HEK293 (cell line): ENCODE data around the gene CEP112.

ENCODE experiments used
- CTCF ChIA-PET: fragments of 350-600 bp; formaldehyde crosslinking; extraction: SDS; loops from one replicate; lab custom pipeline; 2021; ENCODE audit warnings: antibody characterized with exemption; lab: Yijun Ruan, JAX
- POLR2A ChIA-PET: fragments of 300-600 bp; formaldehyde crosslinking; extraction: SDS; loops from one replicate; lab custom pipeline; 2020; ENCODE audit warnings: antibody characterized with exemption, inconsistent platforms; lab: Yijun Ruan, JAX
- H3K27ac ChIP-seq: fragments of 200-500 bp; sonication (Bioruptor generic); 2 replicates; pipeline ENCODE4 v1.5.1; 2014; ENCODE audit warnings: low read depth, low read length, control low read depth, inconsistent platforms; ENCODE audit errors: extremely low read depth
- H3K36me3 ChIP-seq, 2 experiments: fragments of 200-500 bp in 1 of 2; sonication (Bioruptor generic) in 1 of 2; 1 replicate in 1 of 2; 2 replicates in 1 of 2; pipeline ENCODE4 v1.5.1; 2014 to 2017; ENCODE audit warnings: inconsistent platforms in 2 of 2, low read length in 2 of 2; ENCODE audit not compliant: control insufficient read depth in 2 of 2, insufficient read depth in 1 of 2
- H3K4me1 ChIP-seq: fragments of 200-500 bp; sonication (Bioruptor generic); 2 replicates; pipeline ENCODE4 v1.5.1; 2014; ENCODE audit warnings: mild to moderate bottlenecking, low read length, inconsistent platforms; ENCODE audit not compliant: control insufficient read depth, insufficient read depth
- H3K4me3 ChIP-seq: 2 replicates; pipeline ENCODE4 v1.5.1; 2011; ENCODE audit warnings: low read depth, mild to moderate bottlenecking, control low read depth, low read length, moderate library complexity
- H3K9me3 ChIP-seq: fragments of 200-500 bp; sonication (Bioruptor generic); 2 replicates; pipeline ENCODE4 v1.5.1; 2014; ENCODE audit warnings: low read depth, low read length, inconsistent platforms; ENCODE audit not compliant: control insufficient read depth, insufficient read depth
- HOXC10 ChIP-seq: sonication (generic); formaldehyde crosslinking; IDR thresholded peaks from 2 replicates; pipeline ENCODE4 v1.8.1; 2023; ENCODE audit warnings: mild to moderate bottlenecking, missing genetic modification reagents
- OSR2 ChIP-seq: fragments of 450-650 bp; formaldehyde crosslinking; IDR thresholded peaks from 2 replicates; pipeline ENCODE4 v1.5.1; 2016; ENCODE audit warnings: missing biosample characterization, missing genetic modification characterization
- REPIN1 ChIP-seq: fragments of 450-650 bp; formaldehyde crosslinking; IDR thresholded peaks from 2 replicates; pipeline ENCODE4 v1.5.1; 2017; ENCODE audit warnings: missing biosample characterization, missing genetic modification characterization, low read depth
- TCF7L2 ChIP-seq: IDR thresholded peaks from 2 replicates; pipeline ENCODE4 v1.6.1; 2011; ENCODE audit warnings: low read depth, mild to moderate bottlenecking, inconsistent platforms, low read length, moderate library complexity, borderline replicate concordance
- YY1 ChIP-seq: fragments of 450-650 bp; formaldehyde crosslinking; IDR thresholded peaks from 2 replicates; pipeline ENCODE4 v1.5.1; 2018; ENCODE audit warnings: missing biosample characterization, missing genetic modification characterization
- YY2 ChIP-seq: fragments of 450-650 bp; formaldehyde crosslinking; IDR thresholded peaks from 2 replicates; pipeline ENCODE4 v1.5.1; 2016; ENCODE audit warnings: missing biosample characterization, missing genetic modification characterization
- ZBTB17 ChIP-seq: fragments of 450-650 bp; formaldehyde crosslinking; IDR thresholded peaks from 2 replicates; pipeline ENCODE4 v1.5.1; 2016; ENCODE audit warnings: missing biosample characterization, missing genetic modification characterization
- ZBTB20 ChIP-seq: fragments of 450-650 bp; formaldehyde crosslinking; IDR thresholded peaks from 2 replicates; pipeline ENCODE4 v1.5.1; 2016; ENCODE audit warnings: missing biosample characterization, missing genetic modification characterization
- ZBTB21 ChIP-seq: fragments of 450-650 bp; formaldehyde crosslinking; IDR thresholded peaks from 2 replicates; pipeline ENCODE4 v1.5.1; 2017; ENCODE audit warnings: missing biosample characterization, missing genetic modification characterization
- ZNF132 ChIP-seq: fragments of 450-650 bp; formaldehyde crosslinking; IDR thresholded peaks from 2 replicates; pipeline ENCODE4 v1.5.1; 2017; ENCODE audit warnings: missing biosample characterization, missing genetic modification characterization, borderline replicate concordance
- ZNF157 ChIP-seq: fragments of 450-650 bp; formaldehyde crosslinking; IDR thresholded peaks from 2 replicates; pipeline ENCODE4 v1.5.1; 2016; ENCODE audit warnings: missing biosample characterization, missing genetic modification characterization
- ZNF169 ChIP-seq: fragments of 450-650 bp; formaldehyde crosslinking; IDR thresholded peaks from 2 replicates; pipeline ENCODE4 v1.5.1; 2016; ENCODE audit warnings: missing biosample characterization, missing genetic modification characterization
- ZNF266 ChIP-seq: fragments of 450-650 bp; formaldehyde crosslinking; IDR thresholded peaks from 2 replicates; pipeline ENCODE4 v1.5.1; 2016; ENCODE audit warnings: missing biosample characterization, missing genetic modification characterization, low read depth
- ZNF561 ChIP-seq: fragments of 450-650 bp; IDR thresholded peaks from 2 replicates; pipeline ENCODE4 v1.5.1; 2018; ENCODE audit warnings: missing biosample characterization, missing genetic modification characterization, borderline replicate concordance
- ZNF571 ChIP-seq: fragments of 450-650 bp; formaldehyde crosslinking; IDR thresholded peaks from 2 replicates; pipeline ENCODE4 v1.5.0; 2017; ENCODE audit warnings: missing biosample characterization, missing genetic modification characterization
- ZNF624 ChIP-seq: fragments of 450-650 bp; formaldehyde crosslinking; IDR thresholded peaks from 2 replicates; pipeline ENCODE4 v1.5.1; 2017; ENCODE audit warnings: missing biosample characterization, missing genetic modification characterization
- ZNF658 ChIP-seq: fragments of 450-650 bp; formaldehyde crosslinking; IDR thresholded peaks from 2 replicates; pipeline ENCODE4; 2016; ENCODE audit warnings: missing biosample characterization, missing genetic modification characterization
- TF ChIP-seq, protein P1 (sequence below): fragments of 450-650 bp; formaldehyde crosslinking; IDR thresholded peaks from 2 replicates; pipeline ENCODE4 v1.5.1; 2016; ENCODE audit warnings: missing biosample characterization, missing genetic modification characterization
- TF ChIP-seq, protein P2 (sequence below): fragments of 450-650 bp; IDR thresholded peaks from 2 replicates; pipeline ENCODE4 v1.5.1; 2018; ENCODE audit warnings: missing biosample characterization, mild to moderate bottlenecking, missing genetic modification characterization
- TF ChIP-seq, protein P3 (sequence below): fragments of 450-650 bp; formaldehyde crosslinking; IDR thresholded peaks from 2 replicates; pipeline ENCODE4 v1.5.1; 2017; ENCODE audit warnings: missing biosample characterization, missing genetic modification characterization
- TF ChIP-seq, protein P4 (sequence below): fragments of 450-650 bp; formaldehyde crosslinking; IDR thresholded peaks from 2 replicates; pipeline ENCODE4 v1.5.1; 2016; ENCODE audit warnings: missing biosample characterization, missing genetic modification characterization

Gene CEP112

DNA sequence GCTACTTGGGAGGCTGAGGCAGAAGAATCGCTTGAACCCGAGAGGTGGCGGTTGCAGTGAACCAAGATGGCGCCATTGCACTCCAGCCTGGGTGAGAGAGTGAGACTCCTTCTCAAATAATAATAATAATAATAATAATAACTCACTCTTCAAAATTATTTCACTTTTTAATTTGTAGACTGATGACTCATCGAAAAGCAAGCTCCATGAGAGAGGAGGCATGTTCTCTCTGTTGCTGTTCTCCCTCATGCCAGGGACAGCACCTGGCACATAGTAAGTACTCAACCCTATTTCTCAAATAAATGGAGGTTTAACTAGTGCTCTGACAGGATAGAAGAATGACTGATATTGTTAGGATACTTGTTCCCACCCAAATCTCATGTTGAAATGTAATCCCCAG lies 265.3 kb downstream of the CEP112 start (continued):
- TF ChIP-seq REPIN1 (no peak), OSR2 (tag by site-specific recombination) (no peak), ZNF561 (tag by site-specific recombination) (no peak)

DNA sequence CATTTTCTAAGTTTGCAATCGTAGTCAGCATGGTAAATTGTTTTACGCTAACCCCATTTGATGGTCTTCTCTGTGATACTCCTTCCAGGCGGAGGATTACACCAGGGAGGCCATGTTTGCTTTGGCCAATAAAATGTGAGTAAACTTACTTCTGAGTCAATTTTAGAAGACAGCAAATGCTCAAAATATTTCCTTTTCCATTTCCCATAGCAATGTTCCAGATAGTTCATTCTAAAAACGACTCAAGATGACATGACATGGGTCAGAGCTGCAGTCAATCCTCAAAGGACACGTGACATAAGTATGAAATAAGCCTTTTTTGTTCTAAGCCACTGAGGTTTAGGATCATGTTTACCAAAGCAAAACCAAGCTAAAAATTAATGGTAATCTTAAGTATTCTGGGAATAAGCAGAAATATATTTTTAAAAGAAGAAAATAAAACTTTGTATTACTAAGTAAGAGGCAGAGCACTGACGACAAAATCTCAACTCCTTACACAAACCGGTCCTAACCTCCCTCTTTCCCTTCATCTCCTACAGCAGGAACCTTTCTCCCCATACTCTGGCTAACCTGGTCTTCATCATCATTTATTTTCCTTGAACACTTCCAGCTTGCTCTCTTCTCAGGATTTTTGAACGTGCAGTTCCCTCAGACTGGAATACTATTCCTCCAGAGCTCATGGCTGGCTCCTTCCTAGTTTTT lies 266.2 kb downstream of the CEP112 start:
- ChIA-PET CTCF (interaction anchor here (0.7 kb wide), 1 partner anchor 963 kb away, joined by 4 read pairs; no protein-coding TSS in a partner anchor), POLR2A (no interaction called here)
- no peak for TF ChIP-seq ZBTB20
- no peak for TF ChIP-seq ZNF157 (tag by site-specific recombination)
- TF ChIP-seq TCF7L2: no peak
- TF ChIP-seq ZNF266: no peak
- TF ChIP-seq ZNF571 (tag by site-specific recombination): no peak
- peaks cover 3 to 14% of the 10 kb centered on the region in 2 experiments; a peak in 1 of 3 replicates for H3K36me3 ChIP-seq
- no peaks in the 10 kb centered on the region for H3K9me3 ChIP-seq
- no peak overlapping the region for H3K27ac ChIP-seq
- no peaks in the 10 kb centered on the region for H3K4me1 ChIP-seq
- H3K4me3 ChIP-seq: no peak overlapping the region

DNA sequence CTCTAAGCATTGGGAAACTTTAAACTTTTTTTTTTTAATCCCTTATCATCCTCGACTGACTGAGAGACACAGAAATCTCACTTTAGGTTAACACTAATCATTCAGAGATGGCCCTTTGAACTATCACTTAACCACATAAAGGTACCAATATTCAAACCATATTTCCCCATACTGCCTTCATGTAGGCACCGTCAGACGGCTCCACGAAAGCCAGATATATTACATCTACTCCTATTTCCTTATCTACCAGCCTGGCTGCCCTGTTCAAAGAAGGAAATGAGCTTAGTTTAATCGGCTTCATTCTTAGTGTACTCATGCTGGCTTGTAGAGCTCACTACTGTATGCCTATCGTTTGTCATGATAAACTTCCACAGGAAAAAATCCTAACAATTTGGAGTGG lies 270.9 kb downstream of the CEP112 start:
- ChIA-PET CTCF (no interaction called here), POLR2A (interaction anchor here (0.5 kb wide), 1 partner anchor 57 kb away, joined by 3 read pairs; no protein-coding TSS in a partner anchor)
- no peaks in the 10 kb centered on the region for H3K4me1 ChIP-seq
- H3K9me3 ChIP-seq: no peaks in the 10 kb centered on the region
- peaks cover 0 to 6% of the 10 kb centered on the region in 2 experiments; a peak in 1 of 3 replicates for H3K36me3 ChIP-seq
- no peak overlapping the region for H3K27ac ChIP-seq
- H3K4me3 ChIP-seq: no peak overlapping the region
- TF ChIP-seq, protein P1, sequence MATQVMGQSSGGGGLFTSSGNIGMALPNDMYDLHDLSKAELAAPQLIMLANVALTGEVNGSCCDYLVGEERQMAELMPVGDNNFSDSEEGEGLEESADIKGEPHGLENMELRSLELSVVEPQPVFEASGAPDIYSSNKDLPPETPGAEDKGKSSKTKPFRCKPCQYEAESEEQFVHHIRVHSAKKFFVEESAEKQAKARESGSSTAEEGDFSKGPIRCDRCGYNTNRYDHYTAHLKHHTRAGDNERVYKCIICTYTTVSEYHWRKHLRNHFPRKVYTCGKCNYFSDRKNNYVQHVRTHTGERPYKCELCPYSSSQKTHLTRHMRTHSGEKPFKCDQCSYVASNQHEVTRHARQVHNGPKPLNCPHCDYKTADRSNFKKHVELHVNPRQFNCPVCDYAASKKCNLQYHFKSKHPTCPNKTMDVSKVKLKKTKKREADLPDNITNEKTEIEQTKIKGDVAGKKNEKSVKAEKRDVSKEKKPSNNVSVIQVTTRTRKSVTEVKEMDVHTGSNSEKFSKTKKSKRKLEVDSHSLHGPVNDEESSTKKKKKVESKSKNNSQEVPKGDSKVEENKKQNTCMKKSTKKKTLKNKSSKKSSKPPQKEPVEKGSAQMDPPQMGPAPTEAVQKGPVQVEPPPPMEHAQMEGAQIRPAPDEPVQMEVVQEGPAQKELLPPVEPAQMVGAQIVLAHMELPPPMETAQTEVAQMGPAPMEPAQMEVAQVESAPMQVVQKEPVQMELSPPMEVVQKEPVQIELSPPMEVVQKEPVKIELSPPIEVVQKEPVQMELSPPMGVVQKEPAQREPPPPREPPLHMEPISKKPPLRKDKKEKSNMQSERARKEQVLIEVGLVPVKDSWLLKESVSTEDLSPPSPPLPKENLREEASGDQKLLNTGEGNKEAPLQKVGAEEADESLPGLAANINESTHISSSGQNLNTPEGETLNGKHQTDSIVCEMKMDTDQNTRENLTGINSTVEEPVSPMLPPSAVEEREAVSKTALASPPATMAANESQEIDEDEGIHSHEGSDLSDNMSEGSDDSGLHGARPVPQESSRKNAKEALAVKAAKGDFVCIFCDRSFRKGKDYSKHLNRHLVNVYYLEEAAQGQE: no peak
- no peak for TF ChIP-seq YY1 (tag by site-specific recombination)
- no peak for TF ChIP-seq ZNF157 (tag by site-specific recombination)
- TF ChIP-seq YY2 (tag by site-specific recombination): no peak
- TF ChIP-seq, protein P2, sequence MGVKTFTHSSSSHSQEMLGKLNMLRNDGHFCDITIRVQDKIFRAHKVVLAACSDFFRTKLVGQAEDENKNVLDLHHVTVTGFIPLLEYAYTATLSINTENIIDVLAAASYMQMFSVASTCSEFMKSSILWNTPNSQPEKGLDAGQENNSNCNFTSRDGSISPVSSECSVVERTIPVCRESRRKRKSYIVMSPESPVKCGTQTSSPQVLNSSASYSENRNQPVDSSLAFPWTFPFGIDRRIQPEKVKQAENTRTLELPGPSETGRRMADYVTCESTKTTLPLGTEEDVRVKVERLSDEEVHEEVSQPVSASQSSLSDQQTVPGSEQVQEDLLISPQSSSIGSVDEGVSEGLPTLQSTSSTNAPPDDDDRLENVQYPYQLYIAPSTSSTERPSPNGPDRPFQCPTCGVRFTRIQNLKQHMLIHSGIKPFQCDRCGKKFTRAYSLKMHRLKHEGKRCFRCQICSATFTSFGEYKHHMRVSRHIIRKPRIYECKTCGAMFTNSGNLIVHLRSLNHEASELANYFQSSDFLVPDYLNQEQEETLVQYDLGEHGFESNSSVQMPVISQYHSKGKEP (tag by site-specific recombination): no peak
- TF ChIP-seq, protein P3, sequence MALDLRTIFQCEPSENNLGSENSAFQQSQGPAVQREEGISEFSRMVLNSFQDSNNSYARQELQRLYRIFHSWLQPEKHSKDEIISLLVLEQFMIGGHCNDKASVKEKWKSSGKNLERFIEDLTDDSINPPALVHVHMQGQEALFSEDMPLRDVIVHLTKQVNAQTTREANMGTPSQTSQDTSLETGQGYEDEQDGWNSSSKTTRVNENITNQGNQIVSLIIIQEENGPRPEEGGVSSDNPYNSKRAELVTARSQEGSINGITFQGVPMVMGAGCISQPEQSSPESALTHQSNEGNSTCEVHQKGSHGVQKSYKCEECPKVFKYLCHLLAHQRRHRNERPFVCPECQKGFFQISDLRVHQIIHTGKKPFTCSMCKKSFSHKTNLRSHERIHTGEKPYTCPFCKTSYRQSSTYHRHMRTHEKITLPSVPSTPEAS (tag by site-specific recombination): no peak
- no peak for TF ChIP-seq ZNF132 (tag by site-specific recombination)
- no peak for TF ChIP-seq ZBTB17 (tag by site-specific recombination)
- no peak for TF ChIP-seq ZNF658
- no peak for TF ChIP-seq HOXC10 (CRISPR knock-in tag)
- TF ChIP-seq, protein P4, sequence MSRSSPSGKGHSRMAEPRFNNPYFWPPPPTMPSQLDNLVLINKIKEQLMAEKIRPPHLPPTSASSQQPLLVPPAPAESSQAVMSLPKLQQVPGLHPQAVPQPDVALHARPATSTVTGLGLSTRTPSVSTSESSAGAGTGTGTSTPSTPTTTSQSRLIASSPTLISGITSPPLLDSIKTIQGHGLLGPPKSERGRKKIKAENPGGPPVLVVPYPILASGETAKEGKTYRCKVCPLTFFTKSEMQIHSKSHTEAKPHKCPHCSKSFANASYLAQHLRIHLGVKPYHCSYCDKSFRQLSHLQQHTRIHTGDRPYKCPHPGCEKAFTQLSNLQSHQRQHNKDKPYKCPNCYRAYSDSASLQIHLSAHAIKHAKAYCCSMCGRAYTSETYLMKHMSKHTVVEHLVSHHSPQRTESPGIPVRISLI (tag by site-specific recombination): no peak
- no peak for TF ChIP-seq ZNF169 (tag by site-specific recombination)
- TF ChIP-seq ZBTB21 (tag by site-specific recombination): no peak
- TF ChIP-seq ZNF624 (tag by site-specific recombination): no peak
